ENCODE results near the gene HOXA13. TPM values are rescaled to one million over a fixed set of nuclear protein-coding genes. Genes with fewer than 3 reads are reported as not detected.

HOXA13 gene
- total RNA-seq, 3 donors from 2014 or later (not counting 1 experiment from before 2014, with no cell fraction given): not detected

GRCh38 chr7:27173956-27174873, 25.7 kb downstream of the HOXA13 start, which contains the start of gene HOXA10:
Gene HOXA10, minus strand, starts transcription at chr7:27174320. Its CDS starts 14 bp downstream, at chr7:27174306.
- Histone ChIP-seq H3K4me1 (ENCODE audit: control insufficient read depth, insufficient read depth, low read length) (peaks cover 41% of the 10 kb centered on the region), H3K27me3 (ENCODE audit: control insufficient read depth, insufficient read depth, low read length) (peaks cover 65% of the 10 kb centered on the region), H3K9me3 (ENCODE audit: control insufficient read depth, insufficient read depth, low read length) (no peaks in the 10 kb centered on the region), H3K4me3 (ENCODE audit: low read length) (peak within 1 kb of the TSS; percentile 49), H3K27ac (ENCODE audit: low read length) (peak within 1 kb of the TSS; percentile 23), H3K36me3 (ENCODE audit: control insufficient read depth, insufficient read depth, low read length) (no peaks in the 10 kb centered on the region)
- Mint-ChIP-seq H3K4me1 (peaks cover 17 to 24% of the 10 kb centered on the region in 2 donors), H3K9me3 (no peaks in the 10 kb centered on the region), H3K27ac (peak within 1 kb of the TSS in 1 of 2 donors; percentile 9), H3K27me3 (ENCODE audit: low read depth in 2 of 2) (peaks cover 50 to 59% of the 10 kb centered on the region in 2 donors), H3K36me3 (peaks cover 13% of the 10 kb centered on the region), H3K4me3 (peak within 1 kb of the TSS; percentile 83)
- no peak for ATAC-seq
- WGBS (ENCODE audit: insufficient coverage): 5% methylated on average over 82 of the region's 82 CpGs
- no peak for TF ChIP-seq CTCF (IDR thresholded peaks at IDR 0.05)
- intact Hi-C loops (cut with micrococcal nuclease): loop anchor here (2.0 kb wide), 2 partner anchors 13 to 17 kb away; partner anchors contain the start of gene HOXA7
- peak; percentile 16 to 22 for DNase-seq

GRCh38 chr7:27173511-27173955, 26.4 kb downstream of the HOXA13 start:
- Mint-ChIP-seq H3K4me3 (peak overlapping the region; percentile 40), H3K36me3 (peaks cover 18% of the 10 kb centered on the region), H3K27ac (peak overlapping the region in 1 of 2 donors; percentile 9), H3K9me3 (no peaks in the 10 kb centered on the region), H3K27me3 (ENCODE audit: low read depth in 2 of 2) (peaks cover 52 to 60% of the 10 kb centered on the region in 2 donors), H3K4me1 (peaks cover 23 to 30% of the 10 kb centered on the region in 2 donors)
- DNase-seq (peak; percentile 55 to 62), ATAC-seq (peak; percentile 76 to 84 (median 80))
- Histone ChIP-seq H3K27ac (ENCODE audit: low read length) (no peak overlapping the region), H3K36me3 (ENCODE audit: control insufficient read depth, insufficient read depth, low read length) (no peaks in the 10 kb centered on the region), H3K4me1 (ENCODE audit: control insufficient read depth, insufficient read depth, low read length) (peaks cover 48% of the 10 kb centered on the region), H3K9me3 (ENCODE audit: control insufficient read depth, insufficient read depth, low read length) (no peaks in the 10 kb centered on the region), H3K4me3 (ENCODE audit: low read length) (peak overlapping the region; percentile 49), H3K27me3 (ENCODE audit: control insufficient read depth, insufficient read depth, low read length) (peaks cover 67% of the 10 kb centered on the region)
- intact Hi-C loops (cut with micrococcal nuclease): loop anchor here (2.0 kb wide), 2 partner anchors 13 to 17 kb away; partner anchors contain the start of gene HOXA7
- TF ChIP-seq CTCF (IDR thresholded peaks at IDR 0.05): no peak
- WGBS (ENCODE audit: insufficient coverage): under 1% methylated on average over 59 of the region's 59 CpGs

GRCh38 chr7:27172823-27173510, 26.9 kb downstream of the HOXA13 start:
- 2% methylated on average over 58 of the region's 58 CpGs for WGBS (ENCODE audit: insufficient coverage)
- ATAC-seq (peak; percentile 11 to 43 (median 22)), DNase-seq (peak in 1 of 2 donors; percentile 53)
- H3K4me3 Mint-ChIP-seq: peak overlapping the region; percentile 87
- no peak for TF ChIP-seq CTCF (IDR thresholded peaks at IDR 0.05)
- H3K9me3 ChIP-seq (ENCODE audit: control insufficient read depth, insufficient read depth, low read length): no peaks in the 10 kb centered on the region
- peak overlapping the region; percentile 23 for H3K27ac ChIP-seq (ENCODE audit: low read length)
- no peaks in the 10 kb centered on the region for H3K9me3 Mint-ChIP-seq
- H3K27me3 Mint-ChIP-seq (ENCODE audit: low read depth in 2 of 2): peaks cover 52 to 60% of the 10 kb centered on the region in 2 donors
- peaks cover 20% of the 10 kb centered on the region for H3K36me3 Mint-ChIP-seq
- peaks cover 53% of the 10 kb centered on the region for H3K4me1 ChIP-seq (ENCODE audit: control insufficient read depth, insufficient read depth, low read length)
- peak overlapping the region; percentile 49 for H3K4me3 ChIP-seq (ENCODE audit: low read length)
- H3K27me3 ChIP-seq (ENCODE audit: control insufficient read depth, insufficient read depth, low read length): peaks cover 69% of the 10 kb centered on the region
- peak overlapping the region in 1 of 2 donors; percentile 9 for H3K27ac Mint-ChIP-seq
- intact Hi-C loops (cut with micrococcal nuclease): loop anchor here (2.0 kb wide), 2 partner anchors 14 to 16 kb away; partner anchors contain the start of gene HOXA7
- peaks cover 26 to 32% of the 10 kb centered on the region in 2 donors for H3K4me1 Mint-ChIP-seq
- no peaks in the 10 kb centered on the region for H3K36me3 ChIP-seq (ENCODE audit: control insufficient read depth, insufficient read depth, low read length)

Measured in natural killer cell (primary cell).